NB4 (cell line): ENCODE measurements around the gene FUT3.
"Not testable (repeated sequence)": the region's sequence is repeated elsewhere in the genome, so short reads cannot be mapped to it uniquely, and the experiment has no call there.

Source experiments
- POLR2A ChIP-seq: IDR thresholded peaks from 2 replicates; pipeline ENCODE4 v1.6.1; 2011; ENCODE audit warnings: mild to moderate bottlenecking; ENCODE audit not compliant: insufficient read length; ENCODE audit errors: extremely low read depth
- TF ChIP-seq, protein P1 (sequence below): IDR thresholded peaks from one replicate; pipeline ENCODE4 v1.5.1; 2012; ENCODE audit warnings: low read depth, low read length
- TF ChIP-seq, protein P2 (sequence below): IDR thresholded peaks from 2 replicates; pipeline ENCODE4 v1.6.1; 2011; ENCODE audit warnings: low read depth, low read length

DNA sequence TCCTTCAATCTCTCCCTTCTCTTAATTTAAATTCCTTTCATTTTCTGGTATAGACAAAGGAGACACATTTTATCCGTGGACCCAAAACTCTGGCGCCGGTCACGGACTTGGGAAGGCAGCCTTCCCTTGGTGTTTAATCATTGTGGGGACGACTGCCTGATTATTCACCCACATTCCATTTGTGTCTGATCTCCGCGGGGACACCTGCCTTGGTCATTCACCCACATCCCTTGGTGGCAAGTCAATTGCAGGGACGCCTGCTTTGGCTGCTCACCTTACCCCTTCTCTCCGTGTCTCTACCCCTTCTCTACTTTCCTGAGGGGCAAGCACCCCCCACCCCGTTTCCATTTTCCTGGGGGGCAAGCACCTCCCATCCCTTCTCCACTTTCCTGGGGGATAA is 3.4 kb downstream of the FUT3 start:
- TF ChIP-seq, protein P1, sequence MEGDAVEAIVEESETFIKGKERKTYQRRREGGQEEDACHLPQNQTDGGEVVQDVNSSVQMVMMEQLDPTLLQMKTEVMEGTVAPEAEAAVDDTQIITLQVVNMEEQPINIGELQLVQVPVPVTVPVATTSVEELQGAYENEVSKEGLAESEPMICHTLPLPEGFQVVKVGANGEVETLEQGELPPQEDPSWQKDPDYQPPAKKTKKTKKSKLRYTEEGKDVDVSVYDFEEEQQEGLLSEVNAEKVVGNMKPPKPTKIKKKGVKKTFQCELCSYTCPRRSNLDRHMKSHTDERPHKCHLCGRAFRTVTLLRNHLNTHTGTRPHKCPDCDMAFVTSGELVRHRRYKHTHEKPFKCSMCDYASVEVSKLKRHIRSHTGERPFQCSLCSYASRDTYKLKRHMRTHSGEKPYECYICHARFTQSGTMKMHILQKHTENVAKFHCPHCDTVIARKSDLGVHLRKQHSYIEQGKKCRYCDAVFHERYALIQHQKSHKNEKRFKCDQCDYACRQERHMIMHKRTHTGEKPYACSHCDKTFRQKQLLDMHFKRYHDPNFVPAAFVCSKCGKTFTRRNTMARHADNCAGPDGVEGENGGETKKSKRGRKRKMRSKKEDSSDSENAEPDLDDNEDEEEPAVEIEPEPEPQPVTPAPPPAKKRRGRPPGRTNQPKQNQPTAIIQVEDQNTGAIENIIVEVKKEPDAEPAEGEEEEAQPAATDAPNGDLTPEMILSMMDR, result not testable (repeated sequence)
- not testable (repeated sequence) for TF ChIP-seq POLR2A
- TF ChIP-seq, protein P2, sequence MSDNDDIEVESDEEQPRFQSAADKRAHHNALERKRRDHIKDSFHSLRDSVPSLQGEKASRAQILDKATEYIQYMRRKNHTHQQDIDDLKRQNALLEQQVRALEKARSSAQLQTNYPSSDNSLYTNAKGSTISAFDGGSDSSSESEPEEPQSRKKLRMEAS, result not testable (repeated sequence)
